NCI-H2029 treated with DMSO at 0.1 percent for 48 hours (cell line): ENCODE data around the gene LARGE1.

Experiments
- DNase-seq: peaks from one replicate; lab custom pipeline; 2025; lab: John Stamatoyannopoulos, UW

LARGE1 gene

DNA sequence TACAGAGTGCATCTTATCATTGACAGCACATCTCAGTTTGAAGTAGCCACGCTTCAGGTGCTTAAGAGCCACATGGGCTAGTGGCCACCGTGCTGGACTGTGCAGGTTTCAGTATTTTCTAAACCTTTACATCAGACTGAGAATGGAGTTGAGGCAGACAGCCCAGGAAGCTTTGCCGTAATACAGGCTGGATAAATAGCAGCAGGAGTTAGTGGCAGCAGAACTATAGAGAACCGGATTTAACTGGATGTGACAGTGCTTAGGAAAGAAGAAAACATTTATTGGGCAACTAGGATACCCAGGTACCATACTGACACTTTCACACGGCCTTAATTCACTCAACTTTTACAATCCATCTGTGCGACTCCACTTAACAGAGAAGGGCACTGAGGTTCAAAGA is 145.5 kb downstream of the LARGE1 start:
- DNase-seq: no peak

GRCh38 chr22:33772745-33773144 is 147.5 kb downstream of the LARGE1 start:
- no peak for DNase-seq

GRCh38 chr22:33771136-33771535 is 149.1 kb downstream of the LARGE1 start:
- no peak for DNase-seq

- no peak for DNase-seq
Observed at GRCh38 chr22:33770723-33771122, 149.6 kb downstream of the LARGE1 start.

- no peak for DNase-seq
Observed at GRCh38 chr22:33766091-33766490, 154.2 kb downstream of the LARGE1 start.

GRCh38 chr22:33758961-33759360 is 161.3 kb downstream of the LARGE1 start:
- no peak for DNase-seq

DNA sequence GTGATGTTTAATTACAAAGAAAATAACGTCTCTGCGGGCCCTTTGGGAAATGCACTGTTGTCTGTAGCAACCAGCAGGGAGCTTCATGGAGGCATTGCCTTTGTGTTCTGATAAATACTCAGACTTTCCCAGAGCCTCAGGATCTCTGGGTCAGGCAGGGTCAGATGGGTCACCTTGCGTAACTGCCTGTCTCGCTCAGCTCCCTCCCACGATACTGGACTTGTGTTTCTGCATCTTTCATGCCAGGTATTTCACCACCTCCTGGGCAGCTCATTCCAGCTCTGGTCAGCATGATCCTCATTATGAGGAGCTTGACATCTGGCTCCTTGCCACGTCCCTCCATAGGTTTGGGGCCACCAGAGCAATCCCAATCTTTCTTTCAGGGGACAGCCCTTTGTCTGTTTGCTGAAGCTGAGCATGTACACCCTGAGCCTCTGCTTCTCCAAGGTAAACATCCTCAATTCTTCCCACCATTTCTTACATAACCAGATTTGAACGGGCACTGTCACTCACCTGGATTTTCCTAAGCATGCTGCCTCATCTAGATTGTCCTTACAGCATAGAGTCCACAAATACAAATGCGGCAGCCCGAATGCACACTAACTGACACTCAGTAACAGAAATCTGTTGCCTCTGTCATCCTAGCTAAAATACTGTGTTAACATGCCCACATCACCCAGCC is 162.3 kb downstream of the LARGE1 start:
- no peak for DNase-seq

DNA sequence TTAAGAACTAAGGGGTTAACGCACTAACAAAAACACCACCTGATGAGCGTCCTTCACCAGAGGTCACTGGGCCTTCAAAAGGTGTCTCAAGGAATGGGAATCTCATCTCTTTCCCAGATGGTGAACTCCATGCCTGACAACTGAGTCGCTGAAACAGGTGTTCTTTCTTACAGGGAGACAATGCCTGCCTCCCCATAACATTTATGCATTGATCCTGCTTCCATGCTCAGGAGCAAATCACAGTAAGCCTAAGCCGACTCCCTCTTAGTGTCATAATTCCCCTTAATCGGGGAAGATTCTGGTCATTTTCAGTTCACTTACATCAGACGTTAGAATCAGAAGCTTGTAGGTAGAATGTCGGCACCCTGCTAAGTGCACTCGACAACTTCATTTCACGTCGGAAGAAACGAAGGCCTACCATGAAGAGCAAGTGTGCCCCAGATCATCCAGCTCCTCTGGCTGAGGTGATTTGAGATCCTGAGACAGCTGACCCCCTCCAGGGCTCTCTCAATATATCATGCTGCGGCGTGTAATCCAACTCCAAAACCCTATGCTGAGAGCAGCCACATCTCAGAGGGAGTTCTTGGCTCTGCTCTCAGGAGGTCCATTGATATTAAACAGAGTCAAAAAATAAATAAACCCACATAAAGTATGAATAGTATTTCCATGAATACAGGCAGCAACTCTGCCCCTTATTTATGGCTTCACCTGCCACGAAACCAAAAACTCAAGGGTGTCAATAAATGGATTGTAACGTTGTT is 163.1 kb downstream of the LARGE1 start:
- DNase-seq: no peak

- no peak for DNase-seq
Observed at GRCh38 chr22:33756508-33756949, 163.7 kb downstream of the LARGE1 start.

GRCh38 chr22:33748714-33749113 is 171.6 kb downstream of the LARGE1 start:
- no peak for DNase-seq

DNA sequence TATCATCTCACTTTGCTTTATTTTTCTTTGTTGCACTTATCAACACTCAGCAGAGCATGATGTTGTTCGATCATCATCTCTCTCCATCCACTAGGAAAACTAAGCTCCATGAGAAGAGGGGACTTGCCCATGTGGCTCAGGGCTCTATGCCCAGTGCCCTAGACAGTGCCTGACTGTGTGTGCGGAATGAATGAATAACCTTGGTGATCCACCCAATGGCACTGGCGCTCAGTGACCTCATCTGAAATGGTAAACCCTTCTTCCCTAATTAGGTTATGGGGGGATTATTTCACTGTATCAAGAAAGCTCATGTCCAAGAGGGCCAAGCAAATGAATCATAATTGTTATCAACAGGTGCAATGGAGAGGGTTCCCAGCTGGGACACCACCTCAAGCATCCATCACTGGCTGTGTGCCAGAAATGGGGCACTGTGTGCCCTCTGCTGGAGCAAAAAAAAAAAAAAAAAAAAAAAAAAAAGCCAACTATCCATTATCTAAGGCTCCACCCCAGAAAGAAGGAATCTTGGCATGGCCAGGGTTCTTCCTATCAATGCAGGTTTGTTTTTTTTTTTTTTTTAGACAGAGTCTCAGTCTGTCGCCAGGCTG is 172.6 kb downstream of the LARGE1 start:
- peak; percentile 55 for DNase-seq

GRCh38 chr22:33747029-33747428 is 173.2 kb downstream of the LARGE1 start:
- DNase-seq: no peak

DNA sequence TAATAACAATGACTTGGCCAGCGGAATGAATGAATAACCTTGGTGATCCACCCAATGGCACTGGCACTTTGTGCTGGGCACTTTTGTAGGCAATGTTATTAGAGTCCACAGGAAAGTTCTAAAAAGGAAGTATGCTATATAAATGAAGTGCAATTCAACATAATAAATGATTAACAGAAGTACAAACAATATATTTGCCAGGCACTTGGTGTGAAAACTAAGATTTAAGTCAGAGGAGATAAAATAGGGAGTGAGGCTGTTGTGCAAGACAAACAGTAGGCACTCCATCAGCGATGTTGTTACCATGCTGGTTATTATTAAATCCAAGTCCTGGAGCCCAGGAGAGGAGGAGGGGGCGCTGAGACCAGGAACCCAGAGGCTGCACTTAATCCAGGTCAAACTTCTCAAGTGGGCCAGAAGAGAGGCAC is 173.8 kb downstream of the LARGE1 start:
- DNase-seq: no peak

DNA sequence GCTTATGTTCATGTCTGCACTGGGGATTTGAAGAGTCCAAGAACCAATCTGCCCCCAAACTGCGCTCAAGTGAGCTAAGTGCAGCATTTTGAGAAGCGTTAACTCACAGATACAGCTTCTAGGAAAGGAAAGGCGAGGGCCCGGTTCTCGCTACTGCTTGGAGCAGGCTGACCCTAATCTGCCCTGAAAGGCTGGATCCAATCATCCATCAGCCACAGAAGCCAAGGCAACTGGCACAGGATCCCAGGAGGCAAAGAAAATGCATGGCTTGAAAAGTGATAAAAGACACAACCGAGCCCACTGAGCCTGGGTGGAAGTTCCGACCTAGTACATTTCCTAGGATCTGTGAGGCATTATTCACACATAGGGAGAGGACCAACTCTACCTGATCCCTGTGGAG is 174.8 kb downstream of the LARGE1 start:
- no peak for DNase-seq

DNA sequence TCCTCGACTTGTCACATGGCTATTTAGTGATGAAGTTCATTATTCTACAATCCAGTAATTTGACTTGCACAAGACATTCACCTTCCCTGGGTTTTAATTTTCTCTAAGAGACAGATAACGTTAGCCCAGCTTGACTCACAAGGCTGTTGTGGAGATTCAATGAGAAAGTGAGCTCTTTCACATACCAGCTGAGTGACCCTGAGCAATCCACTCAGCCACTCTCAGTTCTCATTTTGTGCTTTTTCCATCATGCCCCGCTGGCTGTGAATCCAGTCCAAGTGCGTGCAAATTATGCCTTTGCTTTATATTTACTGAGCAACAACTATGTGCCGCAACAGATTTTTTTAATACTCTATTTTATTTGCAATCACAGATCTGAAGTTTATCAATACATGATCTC is 176.5 kb downstream of the LARGE1 start:
- DNase-seq: no peak

- no peak for DNase-seq
Observed at GRCh38 chr22:33741025-33741424, 179.3 kb downstream of the LARGE1 start.

- DNase-seq: no peak
Observed at GRCh38 chr22:33739516-33739915, 180.8 kb downstream of the LARGE1 start.

- DNase-seq: no peak
Observed at GRCh38 chr22:33737662-33738061, 182.6 kb downstream of the LARGE1 start.

- DNase-seq: no peak
Observed at GRCh38 chr22:33735978-33736377, 184.3 kb downstream of the LARGE1 start.

DNA sequence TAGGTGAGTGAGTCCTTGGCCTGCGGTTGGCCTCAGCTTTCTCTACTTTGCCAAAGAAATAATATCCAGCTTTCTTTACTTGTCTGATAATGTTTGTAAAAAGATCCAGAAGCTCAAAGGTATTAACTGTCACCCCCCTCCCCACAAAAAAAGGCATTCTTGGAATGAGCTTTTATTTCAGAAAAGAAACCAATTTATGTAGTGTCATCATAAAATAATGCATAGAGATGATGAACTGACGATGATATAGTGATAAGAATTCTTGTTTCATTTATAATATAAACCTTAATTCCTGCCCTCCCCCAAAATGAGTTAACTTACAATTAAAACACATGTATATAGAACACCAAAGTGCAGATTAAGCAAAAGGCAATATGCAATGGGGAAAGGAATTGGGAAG is 191.4 kb downstream of the LARGE1 start:
- DNase-seq: no peak

DNA sequence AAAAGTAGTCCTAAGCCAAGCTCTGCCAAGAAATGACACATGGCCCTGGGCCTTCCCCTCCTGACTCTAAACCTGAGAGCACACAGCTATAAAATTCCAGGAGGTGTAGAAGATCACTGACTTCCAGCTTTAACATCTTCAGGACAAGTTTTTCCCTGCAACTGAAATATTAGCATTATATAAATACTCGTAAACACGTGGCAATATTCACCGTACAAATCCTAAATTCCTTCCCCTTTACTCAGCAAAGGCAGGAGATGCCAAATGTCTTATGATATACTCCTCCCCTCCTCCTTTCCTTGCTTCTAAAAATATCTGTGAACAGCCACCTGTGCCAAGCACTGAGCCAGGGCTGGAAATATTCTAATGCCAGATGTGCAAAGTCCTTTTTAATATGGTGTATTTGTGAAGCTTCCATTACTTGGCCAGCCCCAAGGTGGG is 194.0 kb downstream of the LARGE1 start:
- no peak for DNase-seq

GRCh38 chr22:33723915-33724314 is 196.4 kb downstream of the LARGE1 start:
- DNase-seq: no peak

- no peak for DNase-seq
Observed at GRCh38 chr22:33722816-33723215, 197.5 kb downstream of the LARGE1 start.
